GM23338 (cell line): ENCODE data around the gene OSBPL10. TPM values are rescaled to one million over a fixed set of nuclear protein-coding genes. Genes with fewer than 3 reads are reported as not detected.

Experiments used
- ATAC-seq: fragments of 200-7000 bp; cut with Tn5 transposase; 3 replicates; pipeline ENCODE4 v1.9.1; 2020
- DNase-seq: peaks from one replicate; pipeline ENCODE4 v3.0.0-alpha.2; 2015; ENCODE audit warnings: low spot score
- H2AFZ ChIP-seq: fragments of 200-600 bp; sonication (generic); 2 replicates; pipeline ENCODE4 v1.8.0; 2016; ENCODE audit warnings: antibody characterized with exemption, mild to moderate bottlenecking, moderate library complexity
- H3F3A ChIP-seq: fragments of 200-600 bp; sonication (generic); replicated peaks from 2 replicates; pipeline ENCODE4 v1.8.0; 2017; ENCODE audit warnings: antibody characterized with exemption, mixed run types, low read depth
- H3K27ac ChIP-seq: fragments of 200-600 bp; sonication (generic); 2 replicates; pipeline ENCODE4 v1.6.1; 2016; ENCODE audit warnings: low read depth
- H3K27me3 ChIP-seq: fragments of 200-600 bp; sonication (generic); 2 replicates; pipeline ENCODE4 v1.8.0; 2016; ENCODE audit warnings: mild to moderate bottlenecking, mixed run types, moderate library complexity; ENCODE audit not compliant: insufficient read depth
- H3K36me3 ChIP-seq: fragments of 200-600 bp; sonication (generic); 2 replicates; pipeline ENCODE4 v1.8.0; 2016; ENCODE audit warnings: mild to moderate bottlenecking; ENCODE audit not compliant: insufficient read depth
- H3K4me1 ChIP-seq: fragments of 200-600 bp; sonication (generic); 2 replicates; pipeline ENCODE4 v1.8.0; 2016; ENCODE audit warnings: mild to moderate bottlenecking, moderate library complexity; ENCODE audit not compliant: insufficient read depth
- H3K4me2 ChIP-seq: fragments of 200-600 bp; sonication (generic); 2 replicates; pipeline ENCODE4 v1.7.1; 2017; ENCODE audit warnings: mixed run types
- H3K4me3 ChIP-seq: fragments of 200-600 bp; sonication (generic); 2 replicates; pipeline ENCODE4 v1.6.1; 2016; ENCODE audit warnings: mixed run types
- H3K79me2 ChIP-seq: fragments of 200-600 bp; sonication (generic); replicated peaks from 2 replicates; pipeline ENCODE4 v1.8.0; 2017; ENCODE audit warnings: mild to moderate bottlenecking; ENCODE audit not compliant: insufficient read depth
- H3K9me2 ChIP-seq: fragments of 200-600 bp; sonication (generic); 2 replicates; pipeline ENCODE4 v1.8.0; 2017; ENCODE audit not compliant: insufficient read depth
- H4K20me1 ChIP-seq: fragments of 200-600 bp; sonication (generic); replicated peaks from 2 replicates; pipeline ENCODE4 v1.8.0; 2017; ENCODE audit warnings: mild to moderate bottlenecking; ENCODE audit not compliant: insufficient read depth
- H3K27ac Mint-ChIP-seq: 2 replicates; pipeline ENCODE4 v1.8.0; 2020; ENCODE audit warnings: inconsistent platforms, mild to moderate bottlenecking, moderate library complexity, mixed read lengths
- H3K27me3 Mint-ChIP-seq: 3 replicates; pipeline ENCODE4 v1.8.0; 2022; ENCODE audit warnings: low read depth, mild to moderate bottlenecking, moderate library complexity, mixed read lengths, inconsistent platforms; ENCODE audit not compliant: insufficient read depth, poor library complexity
- H3K36me3 Mint-ChIP-seq: 3 replicates; pipeline ENCODE4 v1.8.0; 2021; ENCODE audit warnings: low read depth, mild to moderate bottlenecking, inconsistent platforms, moderate library complexity, mixed read lengths
- H3K4me1 Mint-ChIP-seq: 3 replicates; pipeline ENCODE4 v1.8.0; 2020; ENCODE audit warnings: mild to moderate bottlenecking, inconsistent platforms, mixed read lengths
- H3K4me3 Mint-ChIP-seq: 3 replicates; pipeline ENCODE4 v1.8.0; 2021; ENCODE audit warnings: moderate library complexity, mild to moderate bottlenecking, inconsistent platforms, mixed read lengths
- H3K9me3 Mint-ChIP-seq: 3 replicates; pipeline ENCODE4 v1.8.0; 2020; ENCODE audit warnings: moderate library complexity, mild to moderate bottlenecking, inconsistent platforms, mixed read lengths
- ETS1 ChIP-seq: IDR thresholded peaks from 2 replicates; pipeline ENCODE4 v1.6.1; 2016; ENCODE audit warnings: antibody characterized with exemption
- EZH2 ChIP-seq: fragments of 200-600 bp; sonication (generic); IDR thresholded peaks from one replicate; pipeline ENCODE4 v1.8.0; 2017; ENCODE audit warnings: antibody characterized with exemption, mild to moderate bottlenecking, low read depth; ENCODE audit not compliant: unreplicated experiment
- EZH2phosphoT487 ChIP-seq: fragments of 200-600 bp; sonication (generic); IDR thresholded peaks from one replicate; pipeline ENCODE4 v1.8.1; 2018; ENCODE audit warnings: antibody characterized with exemption; ENCODE audit not compliant: unreplicated experiment
- JUNB ChIP-seq: IDR thresholded peaks from one replicate; pipeline ENCODE4 v1.6.1; 2016; ENCODE audit warnings: antibody characterized with exemption; ENCODE audit not compliant: unreplicated experiment
- POLR2AphosphoS5 ChIP-seq: IDR thresholded peaks from 2 replicates; pipeline ENCODE4 v1.6.1; 2016; ENCODE audit warnings: antibody characterized with exemption, low read depth
- ZNF114 ChIP-seq: fragments of 250-450 bp; sonication (Bioruptor Pico); IDR thresholded peaks from 2 replicates; pipeline ENCODE4 v1.5.0; 2020; ENCODE audit warnings: mild to moderate bottlenecking, moderate library complexity
- ZNF462 ChIP-seq: fragments of 250-450 bp; sonication (Bioruptor Pico); IDR thresholded peaks from 2 replicates; pipeline ENCODE4 v1.5.0; 2020; ENCODE audit warnings: mild to moderate bottlenecking, moderate library complexity
- polyA plus RNA-seq: library from polyadenylated mRNA; unstranded; fragments of >200 nt; fragmentation: Nextera tagmentation; extraction: Ambion mirVana; gene quantifications from 2 replicates; pipeline ENCODE4 v1.2.1, GENCODE V29; 2016
- total RNA-seq: library from RNA; depleted of rRNA; stranded (reverse); fragments of >200 nt; shearing (Covaris generic); gene quantifications from 2 replicates; pipeline ENCODE4 v1.2.3, GENCODE V29; 2014

OSBPL10 gene
- total and polyA plus RNA-seq, 2 experiments from 2014 or later: 23.8 to 149 TPM

GRCh38 chr3:31942446-31942845, 38.6 kb downstream of the OSBPL10 start:
- peaks cover 29% of the 10 kb centered on the region for H3K4me1 Mint-ChIP-seq
- H3K9me3 Mint-ChIP-seq: no peaks in the 10 kb centered on the region
- no peak for TF ChIP-seq ZNF114 (CRISPR knock-in tag)
- no peak for TF ChIP-seq EZH2
- TF ChIP-seq EZH2phosphoT487: no peak
- no peak for TF ChIP-seq POLR2AphosphoS5
- no peak for TF ChIP-seq JUNB
- no peak for TF ChIP-seq ZNF462
- TF ChIP-seq ETS1: no peak
- no peak for ATAC-seq
- no peaks in the 10 kb centered on the region for H3K27me3 ChIP-seq
- peak overlapping the region; percentile 46; the same call in 1 of the 2 replicates for H3K4me2 ChIP-seq
- no peak for DNase-seq
- no peak overlapping the region for H3K4me3 ChIP-seq
- no peak overlapping the region for H3K27ac Mint-ChIP-seq
- H2AFZ ChIP-seq: no peak overlapping the region
- peaks cover 28% of the 10 kb centered on the region for H3K4me1 ChIP-seq
- peaks cover 100% of the 10 kb centered on the region for H3K79me2 ChIP-seq
- H4K20me1 ChIP-seq: 0 out of 2 replicates have a peak, but pooled peaks cover 3% of the 10 kb centered on the region
- peaks cover 9% of the 10 kb centered on the region; the same call in 1 of the 2 replicates for H3K9me2 ChIP-seq
- H3K27ac ChIP-seq: peak overlapping the region; percentile 71
- H3K36me3 ChIP-seq: no peaks in the 10 kb centered on the region
- H3K36me3 Mint-ChIP-seq: peaks cover 7% of the 10 kb centered on the region
- peaks cover 4% of the 10 kb centered on the region for H3K27me3 Mint-ChIP-seq
- H3K4me3 Mint-ChIP-seq: no peak overlapping the region
- no peaks in the 10 kb centered on the region for H3F3A ChIP-seq
